Measurements from ENCODE around the gene SPSB2. TPM values are rescaled to one million over a fixed set of nuclear protein-coding genes. Genes with fewer than 3 reads are reported as not detected.

Gene SPSB2
- total and polyA plus RNA-seq, 2 donors (not counting 1 experiment from before 2014, with no cell fraction given) = 9.4 to 16.0 TPM

- Histone ChIP-seq H4K20me1 (ENCODE audit: control insufficient read depth, insufficient read depth, low read length, poor library complexity, severe bottlenecking) (peaks cover 46% of the 10 kb centered on the region), H3K4me1 (ENCODE audit: control insufficient read depth in 2 of 2, insufficient read depth in 2 of 2, low read length in 2 of 2) (peaks cover 33 to 44% of the 10 kb centered on the region in 2 donors), H2AFZ (ENCODE audit: insufficient read depth, low read depth, low read length, poor library complexity, severe bottlenecking) (peak overlapping the region; percentile 97), H3K36me3 (replicated peaks in 1 of 2; ENCODE audit: control extremely low read depth in 1 of 2, control insufficient read depth in 1 of 2, extremely low read depth in 1 of 2, insufficient read depth in 2 of 2, low read length in 1 of 2) (peaks cover 0 to 21% of the 10 kb centered on the region in 2 experiments), H3K4me3 (ENCODE audit: control extremely low read depth in 1 of 5, extremely low read depth in 1 of 5, insufficient read depth in 1 of 5, low read depth in 2 of 5, low read length in 4 of 5) (peak overlapping the region; percentile 50 to 92 (median 88)), H3K27ac (ENCODE audit: low read length in 2 of 2) (peak overlapping the region; percentile 35 to 61), H3K27me3 (replicated peaks in 1 of 4; ENCODE audit: control extremely low read depth in 1 of 4, control insufficient read depth in 3 of 4, insufficient read depth in 4 of 4, low read length in 3 of 4) (no peaks in the 10 kb centered on the region), H3K9me3 (ENCODE audit: control extremely low read depth in 1 of 3, control insufficient read depth in 2 of 3, insufficient read depth in 1 of 3, low read length in 2 of 3) (no peaks in the 10 kb centered on the region), H3K4me2 (replicated peaks; ENCODE audit: low read depth, low read length, poor library complexity, severe bottlenecking) (peak overlapping the region; percentile 97), H3K9ac (ENCODE audit: low read length) (peak overlapping the region; percentile 91), H3K79me2 (ENCODE audit: control insufficient read depth, insufficient read depth, low read length) (peaks cover 17% of the 10 kb centered on the region)
- intact Hi-C loops (cut with micrococcal nuclease) = loop anchor here (1.0 to 2.0 kb wide), 11 partner anchors 19 to 317 kb away; partner anchors contain the start of genes C1R, CLSTN3, COPS7A and EMG1
- ChIA-PET POLR2A (interaction anchor here (0.5 to 2.7 kb wide), 20 partner anchors 19 to 238 kb away, joined by 3 to 30 read pairs (median 6); partner anchors contain the start of genes C12orf57, CDCA3, COPS7A and LRRC23), CTCF (interaction anchor here (0.6 to 11.8 kb wide), 44 partner anchors 8 to 272 kb away, joined by 3 to 136 read pairs (median 6); partner anchors contain the start of genes C12orf57, C1RL, CDCA3 and COPS7A)
- ATAC-seq (ENCODE audit: low read depth) (peak; percentile 26), DNase-seq (peak; percentile 89)
- peaks cover 45% of the 10 kb centered on the region for H3K4me1 Mint-ChIP-seq
- H3K27ac Mint-ChIP-seq = peak overlapping the region; percentile 93
- H3K27me3 Mint-ChIP-seq = no peaks in the 10 kb centered on the region
- H3K4me3 Mint-ChIP-seq = peak overlapping the region; percentile 90
- WGBS (ENCODE audit: insufficient coverage) = 6% methylated on average over 39 of the region's 40 CpGs
- TF ChIP-seq CTCF (IDR thresholded peaks at IDR 0.05) = peak; percentile 89
- no peak for TF ChIP-seq EZH2 (IDR thresholded peaks at IDR 0.05; ENCODE audit: borderline replicate concordance, insufficient read depth, low read depth, low read length, poor library complexity, severe bottlenecking)
- no peaks in the 10 kb centered on the region for H3K9me3 Mint-ChIP-seq (ENCODE audit: insufficient read depth)
These were observed 742 bp downstream of the SPSB2 start for GRCh38 chr12:6872073-6873048.

All from B cell (primary cell).